IMR-90 (cell line): ENCODE data around the gene FNBP1L. TPM values are rescaled to one million over a fixed set of nuclear protein-coding genes. Genes with fewer than 3 reads are reported as not detected.

ENCODE experiments used
- ATAC-seq: fragments of 200-7000 bp; cut with Tn5 transposase; 2 replicates; pipeline ENCODE4 v1.9.1; 2020; ENCODE audit warnings: low read depth, mild to moderate bottlenecking, moderate library complexity
- BruUV-seq: library from RNA; stranded (reverse); fragments of 400-500 nt; replicated peaks from 2 replicates; lab custom pipeline; 2021; lab: Mats Ljungman, UMichigan
- CTCF ChIA-PET: fragments of 300-600 bp; formaldehyde crosslinking; extraction: SDS; loops from one replicate; lab custom pipeline; 2021; ENCODE audit warnings: antibody characterized with exemption; lab: Yijun Ruan, JAX
- POLR2A ChIA-PET: fragments of 300-600 bp; sonication (Branson Sonifier 250); formaldehyde crosslinking; loops from one replicate; lab custom pipeline; 2022; ENCODE audit warnings: antibody characterized with exemption; ENCODE audit not compliant: unreplicated experiment; lab: Charles Lee
- DNase-seq: peaks from one replicate; pipeline ENCODE4 v3.0.0; 2013
- H2AFZ ChIP-seq: replicated peaks from 2 replicates; pipeline ENCODE3; 2013; ENCODE audit warnings: low read length, mild to moderate bottlenecking; ENCODE audit not compliant: poor library complexity
- H2AK5ac ChIP-seq: 2 replicates; pipeline ENCODE4 v1.6.1; 2013; ENCODE audit warnings: low read depth, low read length, inconsistent platforms
- H2AK9ac ChIP-seq: replicated peaks from 2 replicates; pipeline ENCODE3; 2013; ENCODE audit warnings: mild to moderate bottlenecking, low read depth, low read length, moderate library complexity; ENCODE audit not compliant: poor library complexity
- H2BK120ac ChIP-seq: 2 replicates; pipeline ENCODE4 v1.6.1; 2013; ENCODE audit warnings: low read depth, low read length, inconsistent platforms
- H2BK15ac ChIP-seq: 3 replicates; pipeline ENCODE4 v1.6.1; 2013; ENCODE audit warnings: low read depth, low read length, inconsistent platforms
- H2BK20ac ChIP-seq: 2 replicates; pipeline ENCODE4 v1.6.1; 2013; ENCODE audit warnings: low read depth, mild to moderate bottlenecking, inconsistent platforms, low read length, moderate library complexity
- H2BK5ac ChIP-seq: 2 replicates; pipeline ENCODE4 v1.6.1; 2013; ENCODE audit warnings: mild to moderate bottlenecking, low read depth, low read length, inconsistent platforms; ENCODE audit not compliant: poor library complexity, severe bottlenecking
- H3K14ac ChIP-seq: replicated peaks from 2 replicates; pipeline ENCODE4 v1.6.1; 2013; ENCODE audit warnings: low read depth, low read length, inconsistent platforms
- H3K18ac ChIP-seq: 2 replicates; pipeline ENCODE4 v1.6.1; 2013; ENCODE audit warnings: low read depth, low read length, control low read depth
- H3K23ac ChIP-seq: 2 replicates; pipeline ENCODE4 v1.6.1; 2013; ENCODE audit warnings: low read depth, low read length, inconsistent platforms
- H3K27ac ChIP-seq: 2 replicates; pipeline ENCODE4 v1.5.1; 2013; ENCODE audit warnings: mild to moderate bottlenecking, control low read depth, low read length; ENCODE audit not compliant: insufficient read depth
- H3K27me3 ChIP-seq: 2 replicates; pipeline ENCODE4 v1.6.1; 2013; ENCODE audit warnings: low read length; ENCODE audit not compliant: control insufficient read depth, insufficient read depth
- H3K36me3 ChIP-seq: 2 replicates; pipeline ENCODE4 v1.6.1; 2013; ENCODE audit warnings: low read length, mixed read lengths; ENCODE audit not compliant: control insufficient read depth, insufficient read depth
- H3K4ac ChIP-seq: 2 replicates; pipeline ENCODE4 v1.6.1; 2013; ENCODE audit warnings: low read depth, low read length, inconsistent platforms
- H3K4me1 ChIP-seq: 2 replicates; pipeline ENCODE4 v1.6.1; 2013; ENCODE audit warnings: low read length, mixed read lengths; ENCODE audit not compliant: control insufficient read depth, insufficient read depth
- H3K4me2 ChIP-seq: 2 replicates; pipeline ENCODE4 v1.6.1; 2013; ENCODE audit warnings: low read depth, mild to moderate bottlenecking, control low read depth, low read length, moderate library complexity
- H3K4me3 ChIP-seq: 2 replicates; pipeline ENCODE4 v1.5.1; 2013; ENCODE audit warnings: low read depth, mild to moderate bottlenecking, control low read depth, low read length, moderate library complexity; ENCODE audit not compliant: insufficient read depth
- H3K56ac ChIP-seq: 2 replicates; pipeline ENCODE4 v1.6.1; 2013; ENCODE audit warnings: low read length, inconsistent platforms; ENCODE audit not compliant: insufficient read depth; ENCODE audit errors: extremely low read depth
- H3K79me1 ChIP-seq, 2 experiments: 2 replicates each; pipeline ENCODE4 v1.6.1; 2013; ENCODE audit warnings: low read length in 2 of 2, inconsistent platforms in 1 of 2, low read depth in 1 of 2
- H3K9ac ChIP-seq: 2 replicates; pipeline ENCODE4 v1.6.1; 2013; ENCODE audit warnings: low read depth, low read length, control low read depth
- H3K9me1 ChIP-seq: 2 replicates; pipeline ENCODE4 v1.6.1; 2013; ENCODE audit warnings: low read length, inconsistent platforms; ENCODE audit not compliant: insufficient read depth
- H3K9me3 ChIP-seq: 2 replicates; pipeline ENCODE4 v1.6.1; 2013; ENCODE audit warnings: low read length; ENCODE audit not compliant: control insufficient read depth, insufficient read depth
- H4K20me1 ChIP-seq: 2 replicates; pipeline ENCODE4 v1.6.1; 2013; ENCODE audit warnings: low read length, inconsistent platforms; ENCODE audit not compliant: insufficient read depth
- H4K5ac ChIP-seq: 2 replicates; pipeline ENCODE4 v1.6.1; 2013; ENCODE audit warnings: mild to moderate bottlenecking, low read depth, low read length, control low read depth
- H4K8ac ChIP-seq, 2 experiments: 2 replicates each; pipeline ENCODE4 v1.6.1; 2013; ENCODE audit warnings: low read depth in 2 of 2, low read length in 2 of 2, control low read depth in 1 of 2, inconsistent platforms in 1 of 2
- H4K91ac ChIP-seq: 2 replicates; pipeline ENCODE4 v1.6.1; 2013; ENCODE audit warnings: low read depth, low read length, inconsistent platforms; ENCODE audit not compliant: insufficient read depth
- FOS ChIP-seq: fragments of 150-350 bp; IDR thresholded peaks from 2 replicates; pipeline ENCODE4 v1.6.1; 2016; ENCODE audit warnings: low read depth, low read length
- WGBS, 2 experiments: methylation state at CpG; one replicate each; pipeline versions ENCODE4 v1.1.5 to v1.1.7; 2013; ENCODE audit warnings: missing lambda C conversion rate in 2 of 2; ENCODE audit not compliant: insufficient read length in 1 of 2; ENCODE audit errors: extremely low coverage in 2 of 2; 5-methylcytosine and 5-hydroxymethylcytosine counted together
- dilution Hi-C: fragments of 300-500 bp; cut with HindIII; formaldehyde crosslinking; loops from one replicate; pipeline ENCODE4 v1.14.3; 2018; ENCODE audit warnings: low sequenced_read_pairs; ENCODE audit not compliant: unreplicated experiment
- in situ Hi-C: fragments of 300-500 bp; cut with MboI; formaldehyde crosslinking; loops from 3 replicates; pipeline ENCODE4 v1.14.3; 2019; ENCODE audit warnings: low sequenced_read_pairs, inconsistent platforms, mixed read lengths
- intact Hi-C: fragments of 100-400 bp; cut with micrococcal nuclease; formaldehyde crosslinking; loops from 2 replicates; pipeline ENCODE4 v1.10.0; 2022
- polyA plus RNA-seq, 3 experiments: library from polyadenylated mRNA; depleted of rRNA; stranded (reverse); fragments of >200 nt; gene quantifications; 2 replicates each; pipeline ENCODE4 v1.2.3, GENCODE V29; 2012; ENCODE audit warnings: low replicate concordance in 1 of 3
- total RNA-seq: library from RNA; depleted of rRNA; stranded (reverse); fragments of >200 nt; gene quantifications from 2 replicates; pipeline ENCODE4 v1.2.3, GENCODE V29; 2012
- TF ChIP-seq, protein P1 (sequence below): fragments of 150-350 bp; IDR thresholded peaks from 2 replicates; pipeline ENCODE4 v1.6.1; 2017; ENCODE audit warnings: mild to moderate bottlenecking, antibody characterized with exemption, low read length, low read depth

Gene FNBP1L
- total and polyA plus RNA-seq, 2 of the 4 experiments (the other 2 are of a cell fraction) = 9.3 to 15.2 TPM

DNA sequence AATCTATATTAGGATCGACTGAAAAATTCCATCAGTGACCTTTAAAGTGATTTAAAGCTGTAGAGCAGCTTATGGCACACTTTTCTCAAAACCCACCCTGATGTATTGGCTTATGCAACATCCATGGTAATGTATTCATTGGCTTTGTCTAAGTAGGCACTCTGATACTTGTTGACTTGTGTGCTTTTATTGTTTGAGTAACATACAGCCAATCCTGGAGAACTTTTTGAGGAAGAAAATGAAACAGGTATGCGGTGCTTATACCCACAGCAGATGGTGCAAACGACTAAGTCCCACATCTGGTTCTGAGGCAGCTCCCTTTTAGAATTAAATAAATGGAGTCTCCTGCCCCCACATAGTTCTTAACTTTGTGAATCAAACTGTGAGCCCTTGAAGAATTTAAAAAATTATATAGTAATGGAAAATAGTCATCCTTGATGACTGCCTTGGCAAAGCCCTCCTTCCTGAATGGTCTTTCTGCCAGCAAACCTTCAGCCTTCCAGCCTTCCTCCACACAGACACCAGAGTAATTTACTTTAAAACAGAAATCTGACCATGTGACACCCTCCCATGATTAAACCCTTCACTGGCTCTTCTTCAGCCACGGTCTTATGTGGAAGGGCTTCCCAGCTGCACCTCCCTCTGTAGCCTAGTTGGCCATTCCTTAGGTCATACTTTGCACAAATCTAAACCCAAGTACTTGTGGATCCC, 117.7 kb downstream of the FNBP1L start:
- Histone ChIP-seq H3K36me3 (peaks cover 33% of the 10 kb centered on the region), H3K23ac (no peak overlapping the region), H2BK15ac (no peak overlapping the region), H3K9me3 (no peaks in the 10 kb centered on the region), H2AK5ac (no peak overlapping the region), H3K4me3 (no peak overlapping the region), H2BK5ac (peak overlapping the region; percentile 15), H3K18ac (no peak overlapping the region), H3K27me3 (no peaks in the 10 kb centered on the region), H3K4ac (0 out of 2 replicates have a peak overlapping the region, but pooled peaks have one; percentile 2), H2AFZ (no peak overlapping the region), H4K8ac (0 out of 4 replicates have a peak overlapping the region, but pooled peaks of 1 of the 2 experiments have one; percentile 1), H4K5ac (no peak overlapping the region), H3K27ac (peak overlapping the region; percentile 63; the same call in 1 of the 2 replicates), H4K91ac (0 out of 2 replicates have a peak overlapping the region, but pooled peaks have one; percentile 11), H3K14ac (no peak overlapping the region), H3K79me1 (peaks cover 14 to 63% of the 10 kb centered on the region in 2 experiments), H3K4me2 (no peak overlapping the region; the same call in 1 of the 2 replicates), H3K9me1 (peaks cover 17% of the 10 kb centered on the region), H3K9ac (no peak overlapping the region), H2BK120ac (no peak overlapping the region), H3K56ac (no peak overlapping the region), H2BK20ac (0 out of 2 replicates have a peak overlapping the region, but pooled peaks have one; percentile 24), H2AK9ac (no peak overlapping the region), H3K4me1 (peaks cover 10% of the 10 kb centered on the region), H4K20me1 (peaks cover 26% of the 10 kb centered on the region)
- dilution Hi-C loops (no loop called here), intact Hi-C loops (no loop called here), in situ Hi-C loops (loop anchor here (25.0 kb wide), 1 partner anchor 103 kb away; no protein-coding TSS in a partner anchor)
- CTCF ChIA-PET = no interaction called here
- no TSS peak for BruUV-seq
- TF ChIP-seq FOS = no peak
- TF ChIP-seq, protein P1, sequence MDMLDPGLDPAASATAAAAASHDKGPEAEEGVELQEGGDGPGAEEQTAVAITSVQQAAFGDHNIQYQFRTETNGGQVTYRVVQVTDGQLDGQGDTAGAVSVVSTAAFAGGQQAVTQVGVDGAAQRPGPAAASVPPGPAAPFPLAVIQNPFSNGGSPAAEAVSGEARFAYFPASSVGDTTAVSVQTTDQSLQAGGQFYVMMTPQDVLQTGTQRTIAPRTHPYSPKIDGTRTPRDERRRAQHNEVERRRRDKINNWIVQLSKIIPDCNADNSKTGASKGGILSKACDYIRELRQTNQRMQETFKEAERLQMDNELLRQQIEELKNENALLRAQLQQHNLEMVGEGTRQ = peak; percentile 53
- DNase-seq (peak; percentile 85), ATAC-seq (peak; percentile 48)
- POLR2A ChIA-PET = no interaction called here
- no CpG with 5 or more reads among the region's 4 CpGs for WGBS, 2 experiments
